22Rv1 (cell line): ENCODE measurements around the gene LYL1.

Experiments
- H3K27ac ChIP-seq: fragments of 450-650 bp; 2 replicates; pipeline ENCODE4 v1.5.1; 2017
- ZFX ChIP-seq: fragments of 450-650 bp; IDR thresholded peaks from 2 replicates; pipeline ENCODE4 v1.6.1; 2017; ENCODE audit warnings: antibody characterized with exemption, borderline replicate concordance
- TF ChIP-seq, protein P1 (sequence below): fragments of 450-650 bp; IDR thresholded peaks from 2 replicates; pipeline ENCODE4 v1.5.1; 2017; ENCODE audit warnings: mild to moderate bottlenecking

LYL1 gene

GRCh38 chr19:13097463-13098258 lies 5.0 kb downstream of the LYL1 start:
- TF ChIP-seq, protein P1, sequence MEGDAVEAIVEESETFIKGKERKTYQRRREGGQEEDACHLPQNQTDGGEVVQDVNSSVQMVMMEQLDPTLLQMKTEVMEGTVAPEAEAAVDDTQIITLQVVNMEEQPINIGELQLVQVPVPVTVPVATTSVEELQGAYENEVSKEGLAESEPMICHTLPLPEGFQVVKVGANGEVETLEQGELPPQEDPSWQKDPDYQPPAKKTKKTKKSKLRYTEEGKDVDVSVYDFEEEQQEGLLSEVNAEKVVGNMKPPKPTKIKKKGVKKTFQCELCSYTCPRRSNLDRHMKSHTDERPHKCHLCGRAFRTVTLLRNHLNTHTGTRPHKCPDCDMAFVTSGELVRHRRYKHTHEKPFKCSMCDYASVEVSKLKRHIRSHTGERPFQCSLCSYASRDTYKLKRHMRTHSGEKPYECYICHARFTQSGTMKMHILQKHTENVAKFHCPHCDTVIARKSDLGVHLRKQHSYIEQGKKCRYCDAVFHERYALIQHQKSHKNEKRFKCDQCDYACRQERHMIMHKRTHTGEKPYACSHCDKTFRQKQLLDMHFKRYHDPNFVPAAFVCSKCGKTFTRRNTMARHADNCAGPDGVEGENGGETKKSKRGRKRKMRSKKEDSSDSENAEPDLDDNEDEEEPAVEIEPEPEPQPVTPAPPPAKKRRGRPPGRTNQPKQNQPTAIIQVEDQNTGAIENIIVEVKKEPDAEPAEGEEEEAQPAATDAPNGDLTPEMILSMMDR: no peak
- no peak for TF ChIP-seq ZFX
- H3K27ac ChIP-seq: 0 out of 2 replicates have a peak overlapping the region, but pooled peaks have one; percentile 53

GRCh38 chr19:13097033-13097462 lies 5.6 kb downstream of the LYL1 start:
- no peak for TF ChIP-seq ZFX
- TF ChIP-seq, protein P1: no peak
- peak overlapping the region; percentile 53; the same call in 1 of the 2 replicates for H3K27ac ChIP-seq

DNA sequence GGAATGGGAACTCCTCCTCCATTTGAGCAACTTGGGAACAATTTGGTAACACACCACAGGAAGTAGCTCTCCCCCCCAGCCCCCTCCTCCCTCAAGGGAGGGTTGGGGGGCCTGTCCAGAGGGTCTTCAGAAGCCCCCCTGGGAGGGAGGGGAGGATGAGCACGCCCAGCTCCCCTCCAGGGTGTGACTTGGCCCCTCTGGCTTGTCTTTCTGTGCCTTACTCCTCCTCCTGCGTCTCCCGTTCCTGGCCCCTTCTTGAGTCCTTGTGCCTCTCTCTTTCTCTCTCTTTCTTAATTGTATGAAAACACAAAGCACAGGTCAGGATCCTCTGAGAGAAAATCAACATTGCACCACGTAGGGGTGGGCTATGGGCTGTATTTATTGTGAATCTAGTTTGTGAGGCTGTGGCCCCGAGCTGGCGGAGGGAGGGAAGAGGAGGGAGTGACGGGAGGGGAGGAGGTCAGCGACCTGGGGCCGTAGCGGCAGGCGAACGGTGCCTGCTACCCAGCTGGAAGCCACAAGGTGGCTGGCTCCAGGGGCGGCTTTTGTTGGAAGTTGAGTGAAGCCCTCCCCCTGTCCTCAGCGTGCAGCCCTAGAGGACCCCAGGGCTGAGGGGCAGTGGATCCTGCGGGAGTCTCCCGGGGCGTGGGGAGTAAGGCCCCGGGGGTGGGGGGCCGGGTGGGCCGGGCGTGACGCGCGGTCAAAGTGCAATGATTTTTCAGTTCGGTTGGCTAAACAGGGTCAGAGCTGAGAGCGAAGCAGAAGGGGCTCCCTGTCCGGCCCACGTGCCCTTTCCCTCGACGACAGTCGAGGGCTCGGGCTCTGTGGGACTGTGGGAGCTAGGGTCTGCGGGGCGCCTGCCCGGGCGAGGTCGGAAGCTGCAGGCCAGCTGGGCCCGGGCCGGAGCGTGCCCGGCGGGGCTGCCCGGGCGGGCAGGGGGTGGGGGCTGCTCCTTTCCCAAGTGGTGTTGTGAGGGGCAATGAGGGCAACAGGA lies 6.4 kb downstream of the LYL1 start:
- TF ChIP-seq ZFX: no peak
- TF ChIP-seq, protein P1: no peak
- peak overlapping the region; percentile 53 for H3K27ac ChIP-seq

GRCh38 chr19:13095393-13095784 lies 7.3 kb downstream of the LYL1 start:
- TF ChIP-seq, protein P1: no peak
- no peak for TF ChIP-seq ZFX
- H3K27ac ChIP-seq: peak overlapping the region; percentile 53; the same call in 1 of the 2 replicates

GRCh38 chr19:13094771-13095392 lies 7.8 kb downstream of the LYL1 start:
- H3K27ac ChIP-seq: peak overlapping the region; percentile 52; the same call in 1 of the 2 replicates

DNA sequence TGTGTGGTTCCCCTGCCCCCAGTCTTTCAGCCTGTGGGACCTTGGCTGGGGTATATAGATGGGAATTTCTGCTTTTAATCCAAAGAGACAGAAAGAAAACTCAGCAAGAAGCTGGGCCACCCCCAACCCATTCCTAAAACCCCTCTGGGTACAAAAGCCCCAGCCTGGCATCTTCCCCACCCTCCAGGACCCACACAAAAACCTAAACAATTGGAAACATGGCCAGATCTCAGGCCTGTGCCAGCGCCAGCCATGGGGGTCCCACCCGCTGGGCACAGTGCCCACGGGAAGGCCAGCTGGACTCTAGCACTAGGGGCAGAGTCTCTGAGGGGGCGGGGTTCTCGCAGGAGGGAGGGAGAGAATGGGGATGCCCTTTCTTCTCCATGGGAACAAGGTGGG lies 8.6 kb downstream of the LYL1 start:
- TF ChIP-seq ZFX: no peak
- TF ChIP-seq, protein P1: peak; percentile 42
- peak overlapping the region; percentile 52 for H3K27ac ChIP-seq

More at GRCh38 chr19:13094771-13095392, 7.8 kb downstream of the LYL1 start:
- TF ChIP-seq ZFX: no peak
- TF ChIP-seq, protein P1: no peak
